HepG2 (cell line): ENCODE measurements around the gene MTSS2. TPM values are rescaled to one million over a fixed set of nuclear protein-coding genes. Genes with fewer than 3 reads are reported as not detected.
A peak's percentile ranks its signal among the peaks of the same experiment; 100 is the strongest.

Experiments used
- FOXA3 ChIP-seq: IDR thresholded peaks from 2 replicates; pipeline ENCODE4 v1.6.1; 2016; ENCODE audit warnings: missing genetic modification reagents, missing compliant biosample characterization
- HCFC1 ChIP-seq: fragments of 150-350 bp; IDR thresholded peaks from 2 replicates; pipeline ENCODE4 v1.6.1; 2014; ENCODE audit warnings: low read depth, low read length
- HMG20A ChIP-seq: IDR thresholded peaks from 2 replicates; pipeline ENCODE4 v1.6.1; 2016; ENCODE audit warnings: borderline replicate concordance
- MTERF4 ChIP-seq: sonication (generic); formaldehyde crosslinking; IDR thresholded peaks from 2 replicates; pipeline ENCODE4 v1.8.0; 2023; ENCODE audit warnings: mild to moderate bottlenecking, missing genetic modification reagents
- MTF1 ChIP-seq: sonication (generic); formaldehyde crosslinking; IDR thresholded peaks from 2 replicates; pipeline ENCODE4 v1.5.0; 2020; ENCODE audit warnings: missing genetic modification reagents
- NFKB2 ChIP-seq: sonication (generic); formaldehyde crosslinking; IDR thresholded peaks from 2 replicates; pipeline ENCODE4 v1.4.0; 2020; ENCODE audit warnings: missing genetic modification reagents, borderline replicate concordance
- NKX3-1 ChIP-seq: sonication (generic); formaldehyde crosslinking; IDR thresholded peaks from 2 replicates; pipeline ENCODE4 v1.5.0; 2020; ENCODE audit warnings: missing genetic modification reagents
- NR2F6 ChIP-seq, 2 experiments: IDR thresholded peaks; 2 replicates each; pipeline ENCODE4 v1.6.1; 2016; ENCODE audit warnings: antibody characterized with exemption in 1 of 2, mild to moderate bottlenecking in 1 of 2
- PAXIP1 ChIP-seq: sonication (generic); formaldehyde crosslinking; conservative IDR thresholded peaks from 2 replicates; pipeline ENCODE4 v1.4.0; 2020; ENCODE audit warnings: mild to moderate bottlenecking, missing genetic modification reagents, moderate library complexity
- SOX5 ChIP-seq: IDR thresholded peaks from 2 replicates; pipeline ENCODE4 v1.6.1; 2016; ENCODE audit warnings: borderline replicate concordance
- SSRP1 ChIP-seq: IDR thresholded peaks from 2 replicates; pipeline ENCODE4 v1.6.1; 2016; ENCODE audit warnings: control low read depth
- TRIM24 ChIP-seq: sonication (generic); formaldehyde crosslinking; IDR thresholded peaks from 2 replicates; pipeline ENCODE4 v1.8.0; 2022; ENCODE audit warnings: mild to moderate bottlenecking, missing genetic modification reagents
- ZNF33B ChIP-seq: sonication (generic); formaldehyde crosslinking; IDR thresholded peaks from 2 replicates; pipeline ENCODE4 v1.5.1; 2020; ENCODE audit warnings: mild to moderate bottlenecking, missing genetic modification reagents
- ZNF572 ChIP-seq: sonication (generic); formaldehyde crosslinking; IDR thresholded peaks from 2 replicates; pipeline ENCODE4 v1.5.1; 2020; ENCODE audit warnings: mild to moderate bottlenecking, missing genetic modification reagents
- ZNF772 ChIP-seq: sonication (generic); formaldehyde crosslinking; IDR thresholded peaks from 2 replicates; pipeline ENCODE4 v1.5.0; 2020; ENCODE audit warnings: mild to moderate bottlenecking, missing genetic modification reagents
- ZSCAN12 ChIP-seq: sonication (generic); formaldehyde crosslinking; IDR thresholded peaks from 2 replicates; pipeline ENCODE4 v1.9.0; 2021; ENCODE audit warnings: mild to moderate bottlenecking, missing genetic modification reagents
- polyA plus RNA-seq, 8 experiments: library from polyadenylated mRNA; depleted of rRNA in 3 of 8; stranded (reverse) in 7 of 8; unstranded in 1 of 8; fragments of >200 nt; fragmentation: Illumina TruSeq in 4 of 8; extraction: Trizol in 4 of 8; gene quantifications; 2 replicates each; pipeline versions ENCODE4 v1.2.1 to v1.2.3, GENCODE V29; 2011 to 2016; ENCODE audit warnings: low read depth in 4 of 8, missing spikeins in 1 of 8, mixed read lengths in 1 of 8; ENCODE audit not compliant: insufficient read depth in 1 of 8
- total RNA-seq, 5 experiments: library from RNA; depleted of rRNA; stranded (reverse); fragments of >200 nt; fragmentation: Illumina TruSeq; extraction: Trizol; gene quantifications; 2 replicates each; pipeline ENCODE4 v1.2.3, GENCODE V29; 2016; ENCODE audit warnings: low read depth in 1 of 5
- TF ChIP-seq, protein P1 (sequence below): sonication (generic); formaldehyde crosslinking; IDR thresholded peaks from 2 replicates; pipeline ENCODE4 v1.8.1; 2023; ENCODE audit warnings: mild to moderate bottlenecking, missing genetic modification reagents
- TF ChIP-seq, protein P2 (sequence below): sonication (generic); formaldehyde crosslinking; IDR thresholded peaks from 2 replicates; pipeline ENCODE4 v1.4.0; 2020; ENCODE audit warnings: mild to moderate bottlenecking, missing genetic modification reagents
- TF ChIP-seq, protein P3 (sequence below): sonication (generic); formaldehyde crosslinking; IDR thresholded peaks from 2 replicates; pipeline ENCODE4 v1.8.1; 2023; ENCODE audit warnings: mild to moderate bottlenecking, moderate library complexity, missing genetic modification reagents
- TF ChIP-seq, protein P4 (sequence below): sonication (generic); formaldehyde crosslinking; IDR thresholded peaks from 2 replicates; pipeline ENCODE4 v1.4.0; 2020; ENCODE audit warnings: missing genetic modification reagents, mild to moderate bottlenecking, borderline replicate concordance

Gene MTSS2
- total and polyA plus RNA-seq, 2 of the 13 experiments (the other 11 are each of a cell fraction or from before 2014, with no cell fraction given) = 132 to 242 TPM

DNA sequence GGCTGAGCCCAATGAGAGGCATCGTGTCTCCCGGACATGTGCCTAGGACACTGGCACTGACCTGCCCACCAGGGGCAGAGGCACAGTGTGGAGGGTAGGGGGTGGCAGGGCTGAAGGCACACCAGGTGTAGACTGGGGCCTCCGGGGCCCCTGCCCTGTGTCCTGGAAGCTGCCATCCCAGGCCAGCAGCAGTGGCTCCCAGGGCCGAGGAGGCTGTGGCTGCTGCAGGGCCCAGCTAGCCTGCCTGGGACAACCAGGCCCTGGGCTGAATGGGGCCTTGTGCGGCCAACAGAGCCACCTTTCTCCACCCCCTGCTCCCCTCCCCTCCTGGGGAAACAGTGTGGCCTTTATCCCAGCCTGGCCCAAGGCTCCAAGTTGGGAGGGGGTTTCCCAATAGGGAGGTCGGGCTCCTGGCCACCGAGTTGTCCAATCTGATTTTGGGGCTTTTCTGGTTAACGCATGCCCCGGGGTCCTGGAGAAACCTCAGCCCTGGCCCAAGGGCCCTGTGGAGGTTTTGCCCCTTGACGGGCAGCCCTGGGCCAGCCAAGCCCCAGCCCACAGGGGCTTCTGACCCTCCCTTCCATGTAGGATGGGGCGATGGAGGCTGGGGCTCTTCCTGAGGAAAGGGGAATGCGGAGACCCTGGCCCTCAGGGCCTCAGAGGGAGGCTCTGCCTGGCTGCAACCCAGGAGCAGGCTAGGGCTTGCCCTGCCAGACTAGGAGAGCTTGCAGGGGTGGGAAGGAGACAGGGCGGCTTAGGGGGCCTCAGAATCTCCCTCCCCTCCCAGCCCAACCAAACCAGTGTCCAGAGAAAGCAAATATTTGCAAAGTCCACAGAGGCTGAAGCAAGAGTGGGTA lies 4.2 kb downstream of the MTSS2 start (continued):
- TF ChIP-seq, protein P1, sequence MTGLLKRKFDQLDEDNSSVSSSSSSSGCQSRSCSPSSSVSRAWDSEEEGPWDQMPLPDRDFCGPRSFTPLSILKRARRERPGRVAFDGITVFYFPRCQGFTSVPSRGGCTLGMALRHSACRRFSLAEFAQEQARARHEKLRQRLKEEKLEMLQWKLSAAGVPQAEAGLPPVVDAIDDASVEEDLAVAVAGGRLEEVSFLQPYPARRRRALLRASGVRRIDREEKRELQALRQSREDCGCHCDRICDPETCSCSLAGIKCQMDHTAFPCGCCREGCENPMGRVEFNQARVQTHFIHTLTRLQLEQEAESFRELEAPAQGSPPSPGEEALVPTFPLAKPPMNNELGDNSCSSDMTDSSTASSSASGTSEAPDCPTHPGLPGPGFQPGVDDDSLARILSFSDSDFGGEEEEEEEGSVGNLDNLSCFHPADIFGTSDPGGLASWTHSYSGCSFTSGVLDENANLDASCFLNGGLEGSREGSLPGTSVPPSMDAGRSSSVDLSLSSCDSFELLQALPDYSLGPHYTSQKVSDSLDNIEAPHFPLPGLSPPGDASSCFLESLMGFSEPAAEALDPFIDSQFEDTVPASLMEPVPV = peak; percentile 86; the same call in 1 of the 2 replicates
- 0 out of 2 replicates have a peak, but pooled peaks have one; percentile 31 for TF ChIP-seq MTF1 (CRISPR knock-in tag)
- TF ChIP-seq ZSCAN12 = peak; percentile 72; the same call in 1 of the 2 replicates
- TF ChIP-seq, protein P2, sequence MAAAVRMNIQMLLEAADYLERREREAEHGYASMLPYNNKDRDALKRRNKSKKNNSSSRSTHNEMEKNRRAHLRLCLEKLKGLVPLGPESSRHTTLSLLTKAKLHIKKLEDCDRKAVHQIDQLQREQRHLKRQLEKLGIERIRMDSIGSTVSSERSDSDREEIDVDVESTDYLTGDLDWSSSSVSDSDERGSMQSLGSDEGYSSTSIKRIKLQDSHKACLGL (CRISPR knock-in tag) = peak; percentile 90
- peak; percentile 90 for TF ChIP-seq PAXIP1 (CRISPR knock-in tag)
- TF ChIP-seq, protein P3, sequence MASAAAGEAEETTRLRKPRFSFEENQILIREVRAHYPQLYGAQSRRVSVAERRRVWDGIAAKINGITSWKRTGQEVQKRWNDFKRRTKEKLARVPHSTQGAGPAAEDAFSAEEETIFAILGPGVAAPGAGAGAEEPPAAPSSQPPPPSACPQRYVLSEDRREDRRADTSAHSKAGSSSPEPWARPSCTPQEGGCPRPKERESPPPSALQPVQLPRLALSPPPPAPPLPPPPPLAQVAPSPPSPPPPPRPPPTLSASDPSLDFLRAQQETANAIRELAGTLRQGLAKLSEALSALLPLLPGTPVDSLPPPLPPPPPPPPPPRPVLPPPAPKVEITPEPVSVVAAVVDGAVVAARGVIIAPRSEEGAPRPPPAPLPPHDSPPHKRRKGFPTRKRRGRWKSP = peak; percentile 73; the same call in 1 of the 2 replicates
- no peak for TF ChIP-seq HCFC1
- TF ChIP-seq NKX3-1 (CRISPR knock-in tag) = 0 out of 2 replicates have a peak, but pooled peaks have one; percentile 62
- peak; percentile 28; the same call in 1 of the 2 replicates for TF ChIP-seq SOX5 (CRISPR knock-in tag)
- TF ChIP-seq FOXA3 (CRISPR knock-in tag) = peak; percentile 90
- peak; percentile 20; the same call in 1 of the 2 replicates for TF ChIP-seq ZNF772
- peak; percentile 68 for TF ChIP-seq NR2F6 (IDR thresholded peaks at IDR 0.05)
- TF ChIP-seq NR2F6 (CRISPR knock-in tag; IDR thresholded peaks at IDR 0.05) = peak; percentile 75
- TF ChIP-seq SSRP1 (CRISPR knock-in tag) = peak; percentile 91; the same call in 1 of the 2 replicates
- TF ChIP-seq ZNF33B = no peak
- TF ChIP-seq MTERF4 (CRISPR knock-in tag) = peak; percentile 57; the same call in 1 of the 2 replicates
- TF ChIP-seq TRIM24 (CRISPR knock-in tag) = no peak
- peak; percentile 45 for TF ChIP-seq HMG20A (CRISPR knock-in tag)
- TF ChIP-seq NFKB2 (CRISPR knock-in tag) = peak; percentile 62; the same call in 1 of the 2 replicates
- TF ChIP-seq, protein P4, sequence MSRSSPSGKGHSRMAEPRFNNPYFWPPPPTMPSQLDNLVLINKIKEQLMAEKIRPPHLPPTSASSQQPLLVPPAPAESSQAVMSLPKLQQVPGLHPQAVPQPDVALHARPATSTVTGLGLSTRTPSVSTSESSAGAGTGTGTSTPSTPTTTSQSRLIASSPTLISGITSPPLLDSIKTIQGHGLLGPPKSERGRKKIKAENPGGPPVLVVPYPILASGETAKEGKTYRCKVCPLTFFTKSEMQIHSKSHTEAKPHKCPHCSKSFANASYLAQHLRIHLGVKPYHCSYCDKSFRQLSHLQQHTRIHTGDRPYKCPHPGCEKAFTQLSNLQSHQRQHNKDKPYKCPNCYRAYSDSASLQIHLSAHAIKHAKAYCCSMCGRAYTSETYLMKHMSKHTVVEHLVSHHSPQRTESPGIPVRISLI (CRISPR knock-in tag) = 0 out of 2 replicates have a peak, but pooled peaks have one; percentile 28
- TF ChIP-seq ZNF572 (CRISPR knock-in tag) = no peak
